ENCODE data around the gene SLC10A2.

DNA sequence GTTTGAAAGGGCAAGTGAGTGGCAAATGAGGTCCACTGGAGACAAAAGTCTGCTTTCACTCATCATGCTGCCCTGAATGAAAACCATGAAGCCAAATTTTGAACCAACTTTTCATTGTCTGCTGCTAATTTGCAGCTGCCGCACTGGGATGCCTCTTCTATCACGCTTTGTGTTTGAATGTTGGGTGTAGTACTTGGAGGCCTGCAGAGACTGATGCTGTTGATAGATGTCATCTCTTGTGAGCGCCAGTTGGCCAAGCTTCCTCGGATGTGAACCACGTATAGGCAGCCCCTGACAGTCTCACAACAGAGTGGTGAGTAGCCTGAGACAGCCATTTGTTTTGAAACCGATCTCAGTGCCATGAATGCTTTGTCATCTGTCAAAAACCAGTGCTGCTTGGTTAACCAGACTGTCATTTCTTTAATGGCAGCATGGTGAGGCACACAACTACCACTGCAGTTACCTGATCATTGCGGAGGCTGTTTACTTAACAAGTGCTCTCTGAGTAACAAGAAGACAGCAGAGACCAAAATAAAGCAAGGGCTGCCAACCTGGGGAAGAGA is 31.2 kb upstream of the SLC10A2 start:
- no peak for TF ChIP-seq CTCF (IDR thresholded peaks at IDR 0.05)
- no peak for TF ChIP-seq POLR2A (IDR thresholded peaks at IDR 0.05)

Data from lower leg skin (tissue), 3 donors.